ENCODE data around the gene ARHGAP45.

- no peak for TF ChIP-seq CTCF (IDR thresholded peaks at IDR 0.05)
- no peak for TF ChIP-seq EP300 (IDR thresholded peaks at IDR 0.05)
- TF ChIP-seq POLR2AphosphoS5 (IDR thresholded peaks at IDR 0.05) = no peak
- no peak for TF ChIP-seq POLR2A (IDR thresholded peaks at IDR 0.05; ENCODE audit: low read depth)
Observed at GRCh38 chr19:1110809-1111640, 44.1 kb downstream of the ARHGAP45 start.
